ENCODE data around the gene HOXC9.
A peak's percentile ranks its signal among the peaks of the same experiment; 100 is the strongest.

The HOXC9 gene

DNA sequence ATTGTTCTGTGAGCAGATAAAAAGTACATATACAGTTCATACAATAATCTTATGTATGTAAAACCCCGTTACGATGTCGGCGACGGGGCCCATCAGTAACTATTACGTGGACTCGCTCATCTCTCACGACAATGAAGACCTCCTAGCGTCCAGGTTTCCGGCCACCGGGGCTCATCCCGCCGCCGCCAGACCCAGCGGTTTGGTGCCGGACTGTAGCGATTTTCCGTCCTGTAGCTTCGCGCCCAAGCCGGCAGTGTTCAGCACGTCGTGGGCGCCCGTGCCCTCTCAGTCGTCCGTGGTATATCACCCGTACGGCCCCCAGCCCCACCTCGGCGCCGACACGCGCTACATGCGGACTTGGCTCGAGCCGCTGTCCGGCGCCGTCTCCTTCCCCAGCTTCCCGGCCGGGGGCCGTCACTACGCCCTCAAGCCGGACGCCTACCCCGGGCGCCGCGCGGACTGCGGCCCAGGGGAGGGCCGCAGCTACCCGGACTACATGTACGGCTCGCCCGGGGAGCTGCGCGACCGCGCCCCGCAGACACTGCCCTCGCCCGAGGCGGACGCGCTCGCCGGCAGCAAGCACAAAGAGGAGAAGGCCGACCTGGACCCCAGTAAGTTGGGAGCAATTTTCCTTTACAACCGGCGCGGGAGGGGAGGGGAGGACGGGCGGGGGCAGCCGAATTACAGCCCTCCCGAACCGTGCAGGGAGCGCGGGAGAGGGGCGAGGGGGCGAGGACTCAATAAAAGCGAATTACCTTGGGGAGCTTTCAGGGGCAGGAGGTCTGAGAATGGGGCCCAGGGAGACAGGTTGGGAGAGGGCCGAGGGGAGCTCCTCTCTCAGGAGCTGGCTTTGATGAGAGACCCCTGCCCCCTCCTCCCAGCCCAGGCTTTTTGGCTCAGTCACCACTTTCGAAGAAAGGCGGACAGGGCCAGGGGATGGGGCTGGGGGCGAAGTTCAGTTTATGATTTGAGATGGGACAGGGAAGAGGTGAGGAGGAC is at the start of gene HOXC9:
TSS of gene HOXC9 (plus strand) at position 46 of the 999 bp plus-strand sequence. CDS start at position 74, 28 bp downstream.
- no peak within 1 kb of the TSS for H3K4me3 Mint-ChIP-seq
- H3K27ac Mint-ChIP-seq = peak within 1 kb of the TSS; percentile 20
- H3K36me3 Mint-ChIP-seq (ENCODE audit: low read depth) = no peaks in the 10 kb centered on the region
- H3K4me1 Mint-ChIP-seq (ENCODE audit: low read depth) = peaks cover 7% of the 10 kb centered on the region
- H3K27me3 Mint-ChIP-seq (ENCODE audit: low read depth) = peaks cover 96% of the 10 kb centered on the region
- H3K9me3 Mint-ChIP-seq = no peaks in the 10 kb centered on the region

DNA sequence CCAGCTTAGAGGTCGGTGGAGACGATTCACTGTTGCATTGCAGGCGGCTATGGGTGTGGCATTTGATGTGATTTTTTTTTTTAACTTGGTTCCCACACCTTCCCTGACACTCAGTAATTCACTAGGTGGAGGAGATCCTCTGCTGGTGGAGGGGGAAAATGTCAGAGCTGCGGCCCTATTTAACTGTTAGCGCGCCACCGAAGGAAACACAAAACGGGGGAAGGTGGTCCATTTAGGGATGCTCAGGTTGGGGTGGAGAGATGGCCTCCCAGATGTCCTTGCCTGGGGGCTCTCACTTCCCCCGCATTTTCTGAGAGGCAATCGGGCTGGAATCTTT is 49.6 kb upstream of the HOXC9 start:
- Mint-ChIP-seq H3K27me3 (ENCODE audit: low read depth) (peaks cover 96% of the 10 kb centered on the region), H3K9me3 (no peaks in the 10 kb centered on the region), H3K4me1 (ENCODE audit: low read depth) (peaks cover 6% of the 10 kb centered on the region), H3K36me3 (ENCODE audit: low read depth) (peaks cover 2% of the 10 kb centered on the region), H3K4me3 (no peak overlapping the region), H3K27ac (peak overlapping the region; percentile 63)

DNA sequence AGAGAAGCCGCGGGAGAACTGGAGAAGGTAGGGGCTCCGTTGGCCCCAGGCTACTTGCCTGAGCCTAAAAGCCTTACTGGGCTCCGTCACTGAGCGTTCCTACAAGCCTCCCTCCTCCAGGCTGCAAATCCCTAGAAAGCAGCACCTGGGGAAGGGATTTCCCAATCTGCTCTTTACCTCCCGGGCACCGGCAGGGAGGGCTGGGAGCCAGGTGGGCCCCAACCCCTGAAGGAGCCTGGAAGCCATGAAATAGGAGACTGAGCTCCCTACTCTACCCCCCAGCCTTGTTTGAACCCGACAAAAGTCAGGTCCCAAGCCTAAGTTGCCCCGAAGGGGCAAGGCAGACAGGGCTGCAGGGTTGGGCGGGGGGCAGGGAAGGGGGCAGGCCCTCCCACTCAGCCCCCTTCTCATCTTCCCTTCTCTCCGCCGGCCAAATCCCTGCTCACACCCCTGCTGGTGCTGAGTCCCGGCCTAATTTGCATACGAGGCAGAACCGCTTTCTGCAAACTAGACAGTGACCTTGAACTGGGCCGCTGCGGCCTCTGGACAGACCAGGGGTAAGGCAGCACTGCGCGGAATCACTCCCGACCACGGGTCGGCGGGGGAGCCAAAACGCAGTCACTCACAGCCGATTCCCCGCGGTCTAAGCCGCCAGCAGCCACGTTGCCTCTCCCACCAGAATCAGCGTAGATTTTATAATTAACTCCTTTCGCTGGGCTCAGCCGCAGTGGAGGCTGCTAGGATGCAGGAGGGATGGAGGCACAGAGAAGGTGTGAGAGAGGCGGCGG is 49.0 kb upstream of the HOXC9 start:
- Mint-ChIP-seq H3K36me3 (ENCODE audit: low read depth) (peaks cover 2% of the 10 kb centered on the region), H3K4me3 (no peak overlapping the region), H3K9me3 (no peaks in the 10 kb centered on the region), H3K27me3 (ENCODE audit: low read depth) (peaks cover 96% of the 10 kb centered on the region), H3K27ac (peak overlapping the region; percentile 72), H3K4me1 (ENCODE audit: low read depth) (peaks cover 9% of the 10 kb centered on the region)

DNA sequence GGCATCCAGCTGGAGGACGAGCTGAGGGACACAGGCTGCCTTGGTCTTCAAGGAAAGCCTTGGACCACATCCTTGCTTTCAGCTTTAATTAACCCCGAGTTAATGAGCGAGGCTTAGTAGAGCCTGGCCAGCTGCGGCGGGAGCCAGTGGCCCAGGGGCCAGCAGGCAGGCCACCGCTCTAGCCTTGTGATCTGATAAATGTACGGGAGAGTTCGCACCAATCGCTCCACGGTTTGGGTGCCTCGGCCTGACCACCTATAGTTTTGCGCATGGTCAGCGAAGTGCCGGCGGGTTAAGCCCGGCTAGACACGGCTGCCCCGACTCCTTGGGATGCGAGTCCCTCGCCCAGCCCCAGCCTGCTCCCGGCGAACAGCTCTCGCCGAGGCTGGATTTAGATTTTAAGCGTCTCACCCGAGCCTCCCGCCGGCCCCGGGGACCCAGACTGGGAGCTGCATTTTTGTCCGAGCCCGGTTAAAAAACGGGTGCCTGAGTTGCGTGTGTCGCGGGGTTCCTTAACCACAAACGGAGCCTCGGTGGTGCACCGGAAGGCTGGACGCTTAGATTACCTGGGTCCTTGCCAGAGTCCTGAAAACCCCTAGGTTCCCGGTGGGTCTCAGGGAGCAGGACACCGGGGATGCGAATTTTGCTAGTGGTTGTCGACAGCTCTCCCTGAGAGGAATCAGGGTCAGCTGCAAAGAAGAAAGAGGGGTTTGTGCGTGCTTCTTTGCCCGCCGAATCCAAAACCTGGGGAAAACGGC is 48.2 kb upstream of the HOXC9 start:
- no peaks in the 10 kb centered on the region for H3K9me3 Mint-ChIP-seq
- no peak overlapping the region for H3K4me3 Mint-ChIP-seq
- peak overlapping the region; percentile 72 for H3K27ac Mint-ChIP-seq
- H3K4me1 Mint-ChIP-seq (ENCODE audit: low read depth) = peaks cover 10% of the 10 kb centered on the region
- peaks cover 96% of the 10 kb centered on the region for H3K27me3 Mint-ChIP-seq (ENCODE audit: low read depth)
- H3K36me3 Mint-ChIP-seq (ENCODE audit: low read depth) = peaks cover 2% of the 10 kb centered on the region

DNA sequence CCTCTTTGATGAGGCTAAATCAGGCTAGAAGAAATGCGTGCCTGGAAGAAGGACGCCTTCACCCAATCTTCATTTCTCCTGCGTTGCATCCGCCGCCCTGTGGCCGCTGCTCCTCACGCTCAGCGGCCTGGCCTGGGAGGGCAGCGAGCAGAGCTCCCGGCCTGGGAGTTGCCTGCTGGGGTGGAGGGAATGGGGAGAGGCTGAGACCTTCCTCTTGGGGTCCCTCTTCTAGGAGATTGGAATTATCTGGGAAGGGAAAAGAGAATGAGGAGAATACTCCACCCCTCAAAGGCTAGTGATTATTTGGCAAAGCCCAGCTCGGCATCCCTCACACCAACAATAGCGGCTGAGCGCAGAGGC is 47.6 kb upstream of the HOXC9 start:
- H3K4me3 Mint-ChIP-seq = no peak overlapping the region
- no peaks in the 10 kb centered on the region for H3K9me3 Mint-ChIP-seq
- peaks cover 96% of the 10 kb centered on the region for H3K27me3 Mint-ChIP-seq (ENCODE audit: low read depth)
- peaks cover 2% of the 10 kb centered on the region for H3K36me3 Mint-ChIP-seq (ENCODE audit: low read depth)
- peaks cover 10% of the 10 kb centered on the region for H3K4me1 Mint-ChIP-seq (ENCODE audit: low read depth)
- peak overlapping the region; percentile 31 for H3K27ac Mint-ChIP-seq

DNA sequence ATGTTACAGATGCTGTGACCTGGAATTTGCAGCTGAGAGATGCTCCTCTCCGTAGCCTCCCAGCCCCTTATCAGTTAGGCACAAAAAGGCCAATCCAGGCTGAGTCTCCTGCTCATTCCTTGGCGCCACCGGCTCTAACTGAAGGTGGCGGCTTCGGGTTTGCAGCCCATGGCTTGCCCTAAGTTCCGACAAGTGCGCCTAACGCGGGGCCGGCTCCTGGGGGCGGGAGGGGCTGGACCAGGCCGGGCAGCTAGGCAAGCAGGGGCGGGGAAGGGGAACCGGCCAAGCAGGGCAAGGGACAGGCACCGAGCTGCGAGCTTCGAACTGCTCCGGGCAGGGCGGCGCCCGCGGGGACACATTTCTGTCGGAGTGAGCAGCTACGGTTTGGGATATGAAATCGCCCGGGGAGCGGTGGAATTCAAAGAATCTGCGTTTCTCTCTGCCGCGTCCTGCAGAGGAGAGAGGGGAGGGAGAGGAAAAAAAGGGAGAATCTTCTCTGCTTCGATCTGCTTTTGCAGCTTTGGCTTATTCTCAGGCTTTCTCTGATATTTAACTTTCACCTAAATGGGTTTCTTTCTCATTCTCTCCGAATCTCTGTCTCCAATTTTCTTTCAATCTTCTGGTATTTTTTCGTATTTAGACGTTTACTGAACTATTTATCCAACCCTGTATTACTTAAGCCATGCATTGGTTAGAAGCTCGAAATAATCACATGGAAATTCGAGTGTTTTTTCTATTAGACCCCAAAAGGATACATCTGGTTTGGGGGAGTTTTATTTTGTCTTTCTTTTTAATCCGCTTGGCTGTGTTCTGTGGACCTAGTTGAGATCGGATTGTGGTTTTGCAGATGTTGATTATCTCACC is 46.9 kb upstream of the HOXC9 start:
- H3K27ac Mint-ChIP-seq = peak overlapping the region; percentile 66
- H3K4me3 Mint-ChIP-seq = peak overlapping the region; percentile 40
- H3K27me3 Mint-ChIP-seq (ENCODE audit: low read depth) = peaks cover 96% of the 10 kb centered on the region
- H3K4me1 Mint-ChIP-seq (ENCODE audit: low read depth) = peaks cover 10% of the 10 kb centered on the region
- H3K9me3 Mint-ChIP-seq = no peaks in the 10 kb centered on the region
- H3K36me3 Mint-ChIP-seq (ENCODE audit: low read depth) = peaks cover 2% of the 10 kb centered on the region

DNA sequence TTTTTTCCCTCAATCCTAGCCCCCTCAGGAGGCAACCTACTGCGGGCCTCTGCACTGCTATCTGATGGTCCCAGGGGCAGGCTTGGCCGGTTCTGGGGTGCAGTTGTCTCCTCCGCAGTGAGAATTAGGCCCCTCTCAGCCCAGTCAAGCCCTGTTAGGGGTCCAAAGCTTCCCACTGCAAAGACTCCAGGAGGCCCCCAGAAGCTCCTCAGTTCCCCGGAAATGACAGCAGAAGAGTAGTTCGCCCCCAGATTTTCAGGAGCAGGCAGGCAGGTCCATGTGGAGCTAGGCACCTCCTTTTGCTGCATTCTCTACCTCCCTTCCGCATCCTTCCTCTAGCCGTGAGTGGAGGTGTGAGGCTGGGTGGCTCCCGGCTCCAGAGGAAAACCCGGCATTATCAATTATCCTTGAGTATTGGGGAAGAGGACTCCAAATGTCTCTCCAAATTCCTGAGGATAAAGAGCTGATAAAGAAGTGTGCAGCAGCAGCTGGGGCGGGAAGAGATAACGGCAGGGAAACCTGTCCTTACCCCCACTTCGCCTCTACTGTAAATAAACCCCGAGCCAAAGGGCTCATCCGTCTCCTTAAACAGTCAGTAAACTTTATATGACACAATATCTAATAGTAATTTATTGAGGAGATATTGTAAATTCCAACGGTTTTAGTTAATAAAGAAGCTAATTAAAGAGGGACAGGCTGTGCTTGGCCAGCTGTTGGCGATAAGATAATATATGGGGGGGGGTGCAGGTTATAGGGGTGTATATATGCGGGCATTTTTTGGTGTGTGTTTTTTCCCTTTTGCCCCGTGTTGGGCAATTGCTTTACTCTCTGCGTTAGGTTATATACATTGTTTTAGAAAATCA is 45.9 kb upstream of the HOXC9 start:
- H3K27ac Mint-ChIP-seq = peak overlapping the region; percentile 66
- no peaks in the 10 kb centered on the region for H3K9me3 Mint-ChIP-seq
- peaks cover 2% of the 10 kb centered on the region for H3K36me3 Mint-ChIP-seq (ENCODE audit: low read depth)
- H3K27me3 Mint-ChIP-seq (ENCODE audit: low read depth) = peaks cover 96% of the 10 kb centered on the region
- H3K4me1 Mint-ChIP-seq (ENCODE audit: low read depth) = peaks cover 10% of the 10 kb centered on the region
- H3K4me3 Mint-ChIP-seq = no peak overlapping the region

DNA sequence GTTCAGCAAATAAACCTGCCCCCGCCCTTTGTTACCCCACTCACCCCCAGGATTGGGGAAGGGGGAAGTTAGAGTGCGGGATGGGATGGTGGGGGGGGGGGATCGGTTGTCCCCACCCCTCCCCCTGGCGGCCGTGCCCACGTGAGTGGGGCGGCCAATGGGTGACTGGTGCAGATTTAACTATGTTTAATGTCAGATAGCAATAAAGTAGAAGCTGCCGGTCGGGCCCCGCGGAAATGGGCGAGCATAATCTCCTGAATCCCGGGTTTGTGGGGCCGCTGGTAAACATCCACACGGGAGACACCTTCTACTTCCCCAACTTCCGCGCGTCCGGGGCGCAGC is 45.3 kb upstream of the HOXC9 start, which contains the start of gene HOXC12:
TSS of gene HOXC12 (plus strand) at position 210 of the 342 bp plus-strand sequence. CDS start at position 237, 27 bp downstream.
- Mint-ChIP-seq H3K27ac (peak within 1 kb of the TSS; percentile 66), H3K4me1 (ENCODE audit: low read depth) (peaks cover 10% of the 10 kb centered on the region), H3K27me3 (ENCODE audit: low read depth) (peaks cover 96% of the 10 kb centered on the region), H3K4me3 (no peak within 1 kb of the TSS), H3K9me3 (no peaks in the 10 kb centered on the region), H3K36me3 (ENCODE audit: low read depth) (peaks cover 2% of the 10 kb centered on the region)

DNA sequence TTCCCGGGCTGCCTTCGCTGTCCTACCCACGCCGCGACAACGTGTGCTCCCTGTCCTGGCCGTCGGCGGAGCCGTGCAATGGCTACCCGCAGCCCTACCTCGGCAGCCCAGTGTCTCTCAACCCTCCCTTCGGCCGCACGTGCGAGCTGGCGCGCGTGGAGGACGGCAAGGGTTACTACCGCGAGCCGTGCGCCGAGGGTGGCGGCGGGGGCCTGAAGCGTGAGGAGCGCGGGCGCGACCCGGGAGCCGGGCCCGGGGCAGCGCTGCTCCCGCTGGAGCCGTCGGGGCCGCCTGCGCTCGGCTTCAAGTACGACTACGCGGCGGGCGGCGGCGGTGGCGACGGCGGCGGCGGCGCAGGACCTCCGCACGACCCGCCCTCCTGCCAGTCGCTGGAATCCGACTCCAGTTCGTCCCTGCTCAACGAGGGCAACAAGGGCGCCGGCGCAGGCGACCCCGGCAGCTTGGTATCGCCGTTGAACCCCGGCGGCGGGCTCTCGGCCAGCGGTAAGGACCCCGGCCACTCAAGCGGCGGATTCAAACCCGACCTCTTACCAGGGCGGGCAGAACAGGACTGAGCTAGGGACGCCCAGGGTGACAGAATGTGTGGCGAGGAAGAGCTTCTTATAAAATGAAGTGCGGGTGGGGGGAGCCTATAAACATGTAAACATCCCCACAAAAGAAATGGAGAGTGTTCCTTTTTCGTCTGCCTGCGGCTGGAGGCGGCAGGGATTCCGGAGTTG is 44.8 kb upstream of the HOXC9 start:
- Mint-ChIP-seq H3K27me3 (ENCODE audit: low read depth) (peaks cover 96% of the 10 kb centered on the region), H3K9me3 (no peaks in the 10 kb centered on the region), H3K36me3 (ENCODE audit: low read depth) (peaks cover 5% of the 10 kb centered on the region), H3K4me1 (ENCODE audit: low read depth) (peaks cover 11% of the 10 kb centered on the region), H3K27ac (no peak overlapping the region), H3K4me3 (no peak overlapping the region)

DNA sequence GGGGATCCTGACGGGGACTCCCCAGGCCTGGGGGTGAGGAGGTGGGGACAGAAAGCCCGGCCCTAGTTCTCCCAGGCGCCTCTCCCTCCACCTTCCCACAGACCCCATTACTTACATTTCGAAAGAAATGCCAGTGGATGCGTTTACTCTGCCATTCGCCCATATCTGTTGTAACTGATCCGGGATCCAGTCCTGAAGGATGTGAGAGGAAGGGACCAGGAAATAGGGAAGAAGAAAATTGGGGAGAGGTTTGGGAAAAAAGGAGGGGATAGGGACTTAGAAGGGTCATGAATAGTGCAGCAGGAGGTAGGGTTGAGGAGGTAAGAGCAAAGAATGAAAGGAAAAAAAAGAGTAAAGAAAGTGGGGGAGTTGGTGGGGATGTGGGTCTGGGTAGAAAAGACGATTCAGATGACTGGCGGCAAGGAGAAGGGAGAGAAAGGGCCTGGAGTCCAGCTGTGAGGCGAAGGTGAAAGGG is 44.1 kb upstream of the HOXC9 start:
- peaks cover 14% of the 10 kb centered on the region for H3K4me1 Mint-ChIP-seq (ENCODE audit: low read depth)
- H3K27ac Mint-ChIP-seq = peak overlapping the region; percentile 57
- no peak overlapping the region for H3K4me3 Mint-ChIP-seq
- peaks cover 7% of the 10 kb centered on the region for H3K36me3 Mint-ChIP-seq (ENCODE audit: low read depth)
- H3K27me3 Mint-ChIP-seq (ENCODE audit: low read depth) = peaks cover 95% of the 10 kb centered on the region
- no peaks in the 10 kb centered on the region for H3K9me3 Mint-ChIP-seq

DNA sequence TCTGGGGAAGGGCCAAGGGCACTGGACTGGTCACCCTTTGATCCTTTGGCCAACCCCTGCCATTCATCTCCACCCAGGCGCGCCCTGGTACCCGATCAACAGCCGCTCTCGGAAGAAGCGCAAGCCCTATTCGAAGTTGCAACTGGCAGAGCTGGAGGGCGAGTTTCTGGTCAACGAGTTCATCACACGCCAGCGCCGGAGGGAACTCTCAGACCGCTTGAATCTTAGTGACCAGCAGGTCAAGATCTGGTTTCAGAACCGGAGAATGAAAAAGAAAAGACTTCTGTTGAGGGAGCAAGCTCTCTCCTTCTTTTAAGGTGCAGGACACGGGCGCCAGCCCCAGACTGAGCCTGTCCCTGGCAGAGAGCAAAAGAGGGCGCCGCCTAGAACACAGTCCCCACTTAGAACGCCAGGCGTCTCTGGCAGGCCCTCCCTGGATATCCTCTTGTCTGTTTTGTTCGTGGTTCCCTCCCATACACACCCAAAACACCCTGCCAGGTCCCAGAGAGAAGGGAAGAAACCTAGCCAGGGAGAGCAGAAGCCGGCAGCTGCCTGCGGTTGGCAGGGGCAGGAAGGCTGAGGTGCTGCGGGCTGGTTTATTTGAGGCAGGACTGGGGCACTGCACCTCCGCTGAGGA is 43.6 kb upstream of the HOXC9 start:
- Mint-ChIP-seq H3K27me3 (ENCODE audit: low read depth) (peaks cover 91% of the 10 kb centered on the region), H3K36me3 (ENCODE audit: low read depth) (peaks cover 7% of the 10 kb centered on the region), H3K4me1 (ENCODE audit: low read depth) (peaks cover 11% of the 10 kb centered on the region), H3K9me3 (no peaks in the 10 kb centered on the region), H3K27ac (peak overlapping the region; percentile 57), H3K4me3 (no peak overlapping the region)

DNA sequence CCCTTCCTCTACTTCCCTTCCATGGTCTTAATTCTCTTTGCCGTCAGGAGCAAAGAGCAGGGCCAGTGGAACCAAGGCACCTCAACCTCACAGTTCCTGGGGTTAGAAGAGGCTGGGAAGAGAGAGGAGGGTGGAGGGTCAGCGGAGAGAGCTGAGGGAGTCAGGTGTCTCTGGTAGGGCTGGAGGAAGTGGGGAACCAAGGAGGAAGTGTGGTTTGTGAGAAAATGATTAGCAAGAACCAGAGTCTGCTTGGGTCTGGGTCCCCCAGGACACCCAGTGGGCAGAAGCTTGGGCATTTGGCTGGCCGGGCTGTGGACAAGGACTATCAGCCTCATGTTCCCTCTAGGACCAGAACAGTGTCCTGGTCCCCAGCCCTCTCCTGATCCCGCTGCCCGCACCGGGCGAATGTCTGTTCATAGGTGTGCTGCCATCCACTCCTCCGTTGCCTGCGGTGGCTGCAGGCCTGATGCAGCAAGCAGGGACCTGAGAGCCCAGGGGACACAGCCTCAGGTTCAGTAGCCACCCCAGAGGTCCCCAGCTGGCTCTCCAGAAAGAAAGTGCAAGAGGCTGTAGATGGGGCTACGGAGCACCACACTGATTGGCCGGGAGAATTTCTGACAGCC is 42.9 kb upstream of the HOXC9 start:
- Mint-ChIP-seq H3K27me3 (ENCODE audit: low read depth) (peaks cover 90% of the 10 kb centered on the region), H3K4me1 (ENCODE audit: low read depth) (peaks cover 11% of the 10 kb centered on the region), H3K4me3 (no peak overlapping the region), H3K27ac (no peak overlapping the region), H3K36me3 (ENCODE audit: low read depth) (peaks cover 7% of the 10 kb centered on the region), H3K9me3 (no peaks in the 10 kb centered on the region)

Data from T-helper 1 cell treated with Interleukin-12 subunit alpha and Interleukin-12 subunit beta and Interleukin-4 antibody, amounts not matched to agents 30 μg/mL and 1 μg/mL, for 36 hours (primary cell).